Testis (tissue), 2 donors: ENCODE data around the gene RESF1.

Source experiments
- POLR2A ChIP-seq: fragments of 450-650 bp; IDR thresholded peaks from one replicate; pipeline ENCODE4 v1.6.1; 2017; ENCODE audit warnings: antibody characterized with exemption, mild to moderate bottlenecking, moderate library complexity
- TF ChIP-seq, protein P1 (sequence below), 3 experiments: fragments of 450-650 bp in 2 of 3; fragments of 200-600 bp in 1 of 3; sonication (generic) in 1 of 3; IDR thresholded peaks; one replicate each; pipeline ENCODE4 v1.5.1; 2016 to 2019; ENCODE audit warnings: antibody characterized with exemption in 3 of 3, mild to moderate bottlenecking in 2 of 3, moderate library complexity in 1 of 3

DNA sequence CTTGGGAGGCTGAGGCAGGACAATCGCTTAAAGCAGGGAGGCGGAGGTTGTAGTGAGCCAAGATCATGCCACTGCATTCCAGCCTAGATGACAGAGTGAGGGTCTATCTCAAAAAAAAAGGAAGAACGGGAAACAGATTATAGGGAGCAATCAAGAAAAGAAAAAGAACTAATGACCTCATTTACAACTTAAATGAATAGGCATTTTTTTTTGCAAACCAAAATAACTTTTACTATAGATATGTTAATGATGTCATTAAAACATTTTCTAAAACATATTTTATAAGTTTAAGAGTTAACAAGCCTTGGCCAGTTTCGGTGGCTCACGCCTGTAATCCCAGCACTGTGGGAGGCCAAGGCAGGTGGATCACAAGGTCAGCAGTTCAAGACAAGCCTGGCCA lies 6.8 kb upstream of the RESF1 start:
- no peak for TF ChIP-seq POLR2A
- TF ChIP-seq, protein P1, sequence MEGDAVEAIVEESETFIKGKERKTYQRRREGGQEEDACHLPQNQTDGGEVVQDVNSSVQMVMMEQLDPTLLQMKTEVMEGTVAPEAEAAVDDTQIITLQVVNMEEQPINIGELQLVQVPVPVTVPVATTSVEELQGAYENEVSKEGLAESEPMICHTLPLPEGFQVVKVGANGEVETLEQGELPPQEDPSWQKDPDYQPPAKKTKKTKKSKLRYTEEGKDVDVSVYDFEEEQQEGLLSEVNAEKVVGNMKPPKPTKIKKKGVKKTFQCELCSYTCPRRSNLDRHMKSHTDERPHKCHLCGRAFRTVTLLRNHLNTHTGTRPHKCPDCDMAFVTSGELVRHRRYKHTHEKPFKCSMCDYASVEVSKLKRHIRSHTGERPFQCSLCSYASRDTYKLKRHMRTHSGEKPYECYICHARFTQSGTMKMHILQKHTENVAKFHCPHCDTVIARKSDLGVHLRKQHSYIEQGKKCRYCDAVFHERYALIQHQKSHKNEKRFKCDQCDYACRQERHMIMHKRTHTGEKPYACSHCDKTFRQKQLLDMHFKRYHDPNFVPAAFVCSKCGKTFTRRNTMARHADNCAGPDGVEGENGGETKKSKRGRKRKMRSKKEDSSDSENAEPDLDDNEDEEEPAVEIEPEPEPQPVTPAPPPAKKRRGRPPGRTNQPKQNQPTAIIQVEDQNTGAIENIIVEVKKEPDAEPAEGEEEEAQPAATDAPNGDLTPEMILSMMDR (IDR thresholded peaks at IDR 0.05), result no peak
